ENCODE measurements around the gene OR2Z1.

Gene OR2Z1

DNA sequence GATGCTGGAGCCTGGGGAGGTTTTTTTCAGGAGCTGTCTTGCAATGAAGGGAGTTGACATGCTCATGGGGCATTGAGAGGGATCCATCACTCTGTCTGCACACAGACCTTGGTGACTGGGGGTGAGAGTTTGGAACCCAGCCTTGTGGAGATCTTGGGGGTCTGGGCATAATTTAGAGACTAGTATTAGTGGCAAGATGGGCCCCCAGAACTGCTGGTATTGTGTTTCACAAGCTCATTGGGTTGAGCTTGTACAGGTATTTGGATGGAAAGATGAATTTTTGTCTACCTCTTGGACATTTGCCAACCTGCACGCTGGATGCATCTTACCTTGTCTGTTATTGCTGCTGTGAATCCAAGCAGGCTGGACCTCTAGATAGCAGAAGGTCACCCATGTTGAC is at the start of gene OR2Z1:
TSS of gene OR2Z1 (plus strand) at position 301 of the 400 bp plus-strand sequence. CDS start 9,395 bp downstream, outside the sequence.
- no peak for DNase-seq (ENCODE audit: low spot score)

- DNase-seq (ENCODE audit: low spot score), result no peak
Measured at GRCh38 chr19:8673276-8673891, 48.0 kb upstream of the OR2Z1 start.

DNA sequence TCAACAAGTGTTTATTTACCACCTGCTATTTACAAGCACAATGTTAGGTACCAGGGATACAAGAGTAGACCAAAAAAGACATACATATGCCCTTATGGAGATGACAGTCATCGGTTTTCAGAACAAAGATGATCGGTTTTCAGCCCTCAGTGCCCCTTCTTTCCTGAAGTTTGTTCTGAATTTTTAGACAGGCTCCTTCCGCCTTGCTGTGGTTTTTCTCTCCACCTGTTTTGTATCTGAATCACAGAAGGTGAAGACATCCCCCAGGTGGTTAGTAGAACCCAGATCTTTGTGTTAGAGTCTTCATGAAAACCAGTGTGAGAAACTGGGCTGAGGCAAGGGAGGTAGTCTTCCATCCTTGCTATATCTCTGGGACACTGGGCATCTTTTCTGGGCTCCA is 46.4 kb upstream of the OR2Z1 start:
- no peak for DNase-seq (ENCODE audit: low spot score)

DNA sequence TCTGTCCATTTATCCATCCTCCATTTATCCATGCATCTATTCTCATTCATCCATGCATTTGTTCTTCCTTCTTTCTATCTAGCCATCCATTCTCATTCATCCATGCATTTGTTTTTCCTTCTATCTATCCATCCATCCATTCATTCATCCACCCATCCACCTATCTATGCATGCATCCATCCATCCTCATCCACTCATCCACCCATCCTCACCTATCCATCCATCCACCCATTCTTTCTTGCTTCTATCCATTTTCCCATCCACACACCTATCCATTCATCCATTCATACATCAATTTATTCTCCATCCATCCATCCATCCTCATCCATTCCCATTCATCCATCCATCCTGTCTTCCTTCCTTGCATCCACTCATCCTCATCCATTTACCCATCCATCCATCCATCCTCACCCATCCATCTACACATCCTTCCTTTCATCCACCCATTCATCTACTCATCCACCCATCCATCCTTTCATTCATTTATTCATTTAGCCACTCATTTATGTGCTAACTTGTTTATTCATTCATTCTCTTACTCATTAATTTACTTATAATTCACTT is 43.1 kb upstream of the OR2Z1 start:
- DNase-seq (ENCODE audit: low spot score), result no peak

DNA sequence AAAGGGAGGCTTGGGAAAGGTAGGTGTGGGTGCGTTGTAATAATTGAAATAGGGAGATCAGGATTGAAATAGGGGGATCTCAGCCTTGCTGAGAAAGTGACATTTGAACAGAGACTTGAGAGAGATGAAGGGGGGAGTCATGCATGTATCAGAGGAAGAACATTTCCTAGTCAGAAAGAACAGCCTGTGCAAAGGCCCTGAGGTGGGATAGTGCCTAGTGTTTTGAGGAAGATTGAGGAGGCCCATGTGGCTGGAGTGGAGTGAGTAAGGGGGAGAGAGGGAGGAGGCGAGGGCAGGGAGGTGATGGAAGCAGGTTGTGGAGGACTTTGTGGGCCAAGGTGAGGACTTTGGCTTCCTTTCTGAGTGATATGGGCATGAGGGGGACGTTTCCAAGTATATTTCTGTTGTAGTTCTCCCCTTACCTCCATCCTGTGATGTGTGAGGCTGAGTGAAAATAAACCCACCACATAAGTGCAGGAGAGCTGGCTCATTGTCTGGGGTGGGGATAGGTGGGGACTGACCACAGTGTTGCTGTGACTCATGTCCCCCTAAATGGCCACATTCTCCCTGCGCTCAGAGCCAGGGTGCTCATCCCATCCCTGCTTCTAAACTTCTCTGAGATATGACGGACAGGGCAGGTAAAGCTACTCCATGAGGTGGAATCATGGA is 40.6 kb upstream of the OR2Z1 start:
- DNase-seq (ENCODE audit: low spot score), result no peak

- DNase-seq (ENCODE audit: low spot score), result no peak
Measured at GRCh38 chr19:8681345-8682029, 39.9 kb upstream of the OR2Z1 start.

DNA sequence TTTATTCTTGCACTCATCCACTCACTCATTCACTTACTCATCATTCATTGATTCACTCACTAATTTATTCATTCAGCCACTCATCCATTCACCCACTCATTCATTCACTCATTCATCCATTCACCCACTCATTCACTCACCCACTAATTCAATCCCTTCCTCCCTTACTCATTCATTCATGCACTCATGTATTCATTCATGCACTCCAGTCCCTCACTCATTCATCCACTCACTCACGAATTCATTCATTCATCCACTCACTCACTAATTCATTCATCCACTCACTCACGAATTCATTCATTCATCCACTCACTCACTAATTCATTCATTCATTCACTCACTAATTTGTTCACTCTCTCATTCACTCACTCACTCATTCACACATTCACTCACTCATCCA is 39.0 kb upstream of the OR2Z1 start:
- no peak for DNase-seq (ENCODE audit: low spot score)

DNA sequence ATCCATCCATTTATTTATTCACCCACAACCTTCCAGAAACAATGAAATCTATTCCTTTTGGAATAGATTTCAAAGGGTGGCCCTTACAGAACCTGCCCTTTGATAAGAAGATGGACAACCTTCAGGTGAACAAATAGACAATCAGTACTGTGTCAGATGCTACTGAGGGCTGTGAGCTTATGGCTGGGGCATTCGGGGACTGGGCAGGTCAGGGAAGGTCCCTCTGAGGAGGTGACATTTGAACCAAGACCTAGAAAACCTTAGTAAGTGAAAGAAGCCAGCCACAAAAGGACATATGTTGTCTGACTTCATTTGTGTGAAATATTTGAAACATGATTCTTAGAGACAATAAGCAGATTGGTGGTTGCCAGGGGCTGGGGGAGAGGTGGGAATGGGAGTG is 38.5 kb upstream of the OR2Z1 start:
- DNase-seq (ENCODE audit: low spot score), result no peak

DNA sequence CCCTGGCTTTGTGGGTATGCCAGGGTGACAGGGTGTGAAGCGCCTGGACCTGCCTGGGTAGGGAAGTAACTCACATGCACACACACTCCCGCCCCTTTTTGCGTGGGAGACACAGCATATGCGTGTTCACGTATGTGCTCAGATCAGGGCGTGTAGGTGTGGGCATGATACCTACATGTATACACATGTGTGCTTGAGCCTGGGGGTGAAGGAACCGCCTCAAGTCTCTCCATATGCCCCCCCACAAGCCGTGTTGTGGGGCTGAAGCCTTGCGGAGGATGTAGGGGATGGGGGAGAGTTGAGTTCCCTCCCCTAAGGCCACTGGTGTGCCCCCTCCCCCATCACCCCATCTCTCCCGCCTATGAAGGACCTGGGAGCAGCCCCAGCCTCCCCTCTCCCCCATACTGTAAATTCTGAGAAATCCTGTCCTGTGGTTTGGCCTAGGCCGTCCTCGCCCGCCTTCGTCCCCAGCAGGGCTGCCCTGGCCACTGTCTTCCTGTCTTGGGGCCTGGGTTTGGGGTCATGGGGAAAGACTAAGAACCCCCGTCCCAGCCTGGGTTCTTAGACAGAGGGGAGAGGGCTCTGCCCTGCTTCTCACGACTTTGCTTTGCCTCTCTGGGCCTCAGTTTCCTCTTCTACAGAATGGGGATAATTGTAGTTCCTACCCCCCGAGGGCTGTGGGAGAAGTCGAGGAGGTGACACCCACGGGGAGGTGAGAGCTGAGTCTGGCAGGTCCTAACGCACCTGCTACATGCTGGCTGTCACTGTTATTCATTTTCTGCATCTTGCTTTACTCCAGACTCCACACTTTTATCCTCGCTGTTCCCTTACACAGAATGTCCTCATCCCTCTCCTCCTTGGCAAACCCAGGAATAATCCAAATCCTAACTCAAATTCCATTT is 37.2 kb upstream of the OR2Z1 start:
- no peak for DNase-seq (ENCODE audit: low spot score)

DNA sequence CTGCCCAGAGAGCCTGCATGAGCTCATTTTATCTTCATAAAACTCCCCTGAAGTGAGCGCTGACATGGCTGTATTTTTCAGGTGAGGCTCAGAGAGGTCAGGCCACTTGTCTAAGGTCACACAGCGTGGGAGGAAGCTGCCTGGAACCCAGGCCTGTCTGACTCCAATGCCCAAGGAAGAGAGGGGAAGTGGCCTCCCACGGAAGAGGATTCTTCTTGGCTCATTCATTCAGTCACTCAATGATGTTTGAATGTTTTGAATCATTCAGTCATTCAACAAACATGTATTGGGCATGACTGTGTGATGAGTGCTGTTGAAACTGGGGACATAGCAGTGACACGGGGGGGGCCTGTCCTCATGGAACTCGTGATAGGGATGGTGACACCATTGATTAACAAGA is 34.9 kb upstream of the OR2Z1 start:
- no peak for DNase-seq (ENCODE audit: low spot score)

DNA sequence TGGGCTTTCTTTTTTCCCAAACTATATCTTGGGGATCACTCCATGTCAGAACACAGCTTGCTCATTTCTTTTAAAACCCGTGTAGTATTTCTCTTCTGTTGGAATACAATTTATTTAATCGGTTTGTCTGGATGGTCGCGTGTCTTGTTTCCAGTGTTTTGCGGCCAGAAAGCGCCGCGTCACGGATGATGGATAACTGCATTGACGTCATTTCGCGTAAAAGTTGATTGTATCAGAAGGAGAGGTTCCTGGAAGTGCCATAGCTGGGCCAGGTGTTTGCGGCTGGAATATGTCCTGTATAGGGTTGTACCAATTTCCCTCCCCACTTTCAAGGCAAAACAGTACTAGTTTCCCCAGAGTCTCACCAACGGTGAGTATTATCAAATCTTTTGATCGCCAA is 32.5 kb upstream of the OR2Z1 start:
- DNase-seq (ENCODE audit: low spot score), result no peak

- no peak for DNase-seq (ENCODE audit: low spot score)
Measured at GRCh38 chr19:8690753-8691539, 30.5 kb upstream of the OR2Z1 start.

GRCh38 chr19:8695501-8695900 is 25.9 kb upstream of the OR2Z1 start:
- DNase-seq (ENCODE audit: low spot score), result no peak

DNA sequence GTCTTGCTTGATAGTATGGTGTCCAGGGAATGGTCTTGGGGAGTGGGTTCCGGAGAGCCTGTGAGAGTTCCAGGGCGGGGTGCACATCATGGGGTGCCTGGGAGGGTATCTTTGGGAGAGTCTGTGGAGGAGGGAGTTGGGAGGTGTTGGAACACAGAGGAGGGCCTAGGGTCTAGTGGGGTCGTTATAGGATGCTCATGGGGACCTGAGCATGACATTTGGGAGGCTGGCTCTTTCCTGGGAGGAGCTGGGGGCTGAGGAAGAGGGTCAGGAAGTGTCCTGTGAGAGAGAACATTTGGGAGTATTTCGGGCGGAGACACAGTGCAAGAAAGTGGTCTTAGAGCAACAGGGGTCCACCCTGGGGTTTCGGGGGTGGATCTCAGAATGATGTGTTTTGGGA is 25.5 kb upstream of the OR2Z1 start:
- no peak for DNase-seq (ENCODE audit: low spot score)

- DNase-seq (ENCODE audit: low spot score), result no peak
Measured at GRCh38 chr19:8696993-8697392, 24.4 kb upstream of the OR2Z1 start.

GRCh38 chr19:8697671-8698432 is 23.6 kb upstream of the OR2Z1 start:
- no peak for DNase-seq (ENCODE audit: low spot score)

DNA sequence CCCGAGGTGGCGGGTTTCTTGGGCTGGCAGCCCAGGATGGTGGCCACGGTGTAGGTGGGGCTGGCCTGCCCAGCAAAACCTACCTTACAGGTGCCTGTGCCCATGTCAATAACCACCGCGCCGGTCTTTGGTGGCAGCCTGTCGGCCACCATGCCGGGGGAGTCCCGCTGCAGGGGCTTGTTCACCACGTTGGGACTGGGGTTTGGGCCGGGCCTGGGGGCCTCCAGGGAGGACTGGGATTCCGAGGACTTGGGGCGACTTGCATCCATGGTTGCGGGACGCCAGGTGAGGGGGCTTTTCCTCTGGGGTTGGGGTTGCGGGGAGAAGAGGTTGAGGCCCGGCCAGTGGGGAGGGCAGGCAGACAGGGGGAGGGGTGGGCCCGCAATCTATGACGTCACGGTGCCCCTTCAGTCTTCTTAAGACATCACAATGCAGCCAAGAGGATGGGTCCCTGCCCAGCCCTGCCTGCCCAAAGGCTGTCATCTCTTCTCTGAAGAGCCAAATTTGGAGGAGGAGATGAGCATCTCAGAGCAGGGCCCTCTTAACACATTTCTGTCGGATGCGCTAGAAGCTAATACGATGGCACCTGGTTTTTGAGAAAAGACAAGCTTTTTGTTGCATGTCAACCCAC is 22.9 kb upstream of the OR2Z1 start, which contains the start of gene ACTL9:
TSS of gene ACTL9 (minus strand) at position 363 of the 631 bp plus-strand sequence. CDS start at position 269, 94 bp downstream.
- no peak for DNase-seq (ENCODE audit: low spot score)

- no peak for DNase-seq (ENCODE audit: low spot score)
Measured at GRCh38 chr19:8699908-8700307, 21.5 kb upstream of the OR2Z1 start.

GRCh38 chr19:8700956-8701355 is 20.5 kb upstream of the OR2Z1 start:
- no peak for DNase-seq (ENCODE audit: low spot score)

GRCh38 chr19:8702350-8702749 is 19.1 kb upstream of the OR2Z1 start:
- DNase-seq (ENCODE audit: low spot score), result no peak

Measured in Ammon's horn (tissue), 1 donor.